Right atrium auricular region (tissue), 2 donors: ENCODE results near the gene SUN5. TPM values are rescaled to one million over a fixed set of nuclear protein-coding genes. Genes with fewer than 3 reads are reported as not detected.
"Not testable (repeated sequence)": the region's sequence is repeated elsewhere in the genome, so short reads cannot be mapped to it uniquely, and the experiment has no call there.

Experiments used
- DNase-seq: peaks from one replicate; pipeline ENCODE4 v3.0.0-alpha.2; 2019; ENCODE audit warnings: low spot score
- H3K27ac ChIP-seq, 2 donors: fragments of 200-600 bp; sonication (generic); 1 replicate in 1 of 2; 2 replicates in 1 of 2; pipeline ENCODE4 v1.5.1; 2016 to 2019
- H3K27me3 ChIP-seq, 2 donors: fragments of 200-600 bp; sonication (generic); one replicate each; pipeline versions ENCODE4 v1.5.1 to v1.6.0; 2017 to 2019
- H3K36me3 ChIP-seq: fragments of 200-600 bp; sonication (generic); one replicate; pipeline ENCODE4 v1.5.1; 2016
- H3K4me1 ChIP-seq, 2 donors: fragments of 200-600 bp; sonication (generic); one replicate each; pipeline versions ENCODE4 v1.5.1 to v1.6.0; 2017 to 2019
- H3K4me3 ChIP-seq, 2 donors: fragments of 200-600 bp; sonication (generic); 1 replicate in 1 of 2; 2 replicates in 1 of 2; pipeline ENCODE4 v1.5.1; 2017 to 2019; ENCODE audit warnings: mild to moderate bottlenecking in 1 of 2, moderate library complexity in 1 of 2
- H3K9me3 ChIP-seq, 2 donors: fragments of 200-600 bp; sonication (generic); one replicate each; pipeline ENCODE4 v1.5.1; 2019
- CTCF ChIP-seq, 2 donors: fragments of 200-600 bp; sonication (generic); IDR thresholded peaks; one replicate each; pipeline ENCODE4 v1.5.1; 2019; ENCODE audit warnings: antibody characterized with exemption in 2 of 2
- total RNA-seq, 2 donors: library from RNA; depleted of rRNA; stranded (reverse); fragments of >200 nt; gene quantifications; one replicate each; pipeline ENCODE4 v1.1.0, GENCODE V29; 2016

SUN5 gene
- total RNA-seq, 2 donors from 2014 or later = not detected

GRCh38 chr20:32979201-32979998 lies 24.8 kb downstream of the SUN5 start:
- Histone ChIP-seq H3K27ac (no peak overlapping the region), H3K4me3 (no peak overlapping the region)
- DNase-seq = no peak

DNA sequence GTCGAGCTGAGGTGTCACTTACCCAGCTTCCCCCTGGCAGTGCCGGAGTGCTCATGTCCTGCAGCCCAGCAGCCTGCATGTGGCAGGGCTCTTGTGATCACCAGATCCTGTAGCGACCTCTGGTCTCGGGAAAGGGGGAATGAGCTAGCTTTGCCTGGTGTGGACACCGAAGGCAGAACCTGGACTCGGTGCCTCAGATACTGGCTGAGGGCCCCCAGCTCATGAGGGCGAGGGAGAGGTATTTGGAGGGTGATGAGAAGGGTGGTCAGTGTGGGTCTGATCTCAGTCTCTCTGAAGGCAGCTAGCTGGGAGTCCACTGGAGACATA lies 26.3 kb downstream of the SUN5 start:
- DNase-seq = no peak
- Histone ChIP-seq H3K4me3 (no peak overlapping the region), H3K27ac (no peak overlapping the region), H3K27me3 (no peaks in the 10 kb centered on the region), H3K9me3 (no peaks in the 10 kb centered on the region), H3K36me3 (no peaks in the 10 kb centered on the region), H3K4me1 (peaks cover 0 to 12% of the 10 kb centered on the region in 2 donors)
- no peak for TF ChIP-seq CTCF (IDR thresholded peaks at IDR 0.05)

More at GRCh38 chr20:32979201-32979998, 24.8 kb downstream of the SUN5 start:
- no peaks in the 10 kb centered on the region for H3K27me3 ChIP-seq
- peaks cover 0 to 12% of the 10 kb centered on the region in 2 donors for H3K4me1 ChIP-seq
- no peaks in the 10 kb centered on the region for H3K9me3 ChIP-seq
- H3K36me3 ChIP-seq = no peaks in the 10 kb centered on the region
- no peak for TF ChIP-seq CTCF (IDR thresholded peaks at IDR 0.05)

GRCh38 chr20:32977281-32978008 lies 26.8 kb downstream of the SUN5 start:
- H3K27me3 ChIP-seq = no peaks in the 10 kb centered on the region
- H3K9me3 ChIP-seq = no peaks in the 10 kb centered on the region
- DNase-seq = no peak
- no peaks in the 10 kb centered on the region for H3K36me3 ChIP-seq
- peaks cover 0 to 8% of the 10 kb centered on the region in 2 donors for H3K4me1 ChIP-seq
- H3K27ac ChIP-seq = no peak overlapping the region
- no peak for TF ChIP-seq CTCF (IDR thresholded peaks at IDR 0.05)
- no peak overlapping the region for H3K4me3 ChIP-seq

GRCh38 chr20:32976746-32977145 lies 27.5 kb downstream of the SUN5 start:
- Histone ChIP-seq H3K4me3 (no peak overlapping the region), H3K9me3 (no peaks in the 10 kb centered on the region), H3K4me1 (peaks cover 0 to 13% of the 10 kb centered on the region in 2 donors), H3K27ac (no peak overlapping the region), H3K36me3 (no peaks in the 10 kb centered on the region), H3K27me3 (no peaks in the 10 kb centered on the region)
- no peak for DNase-seq
- TF ChIP-seq CTCF (IDR thresholded peaks at IDR 0.05) = no peak

DNA sequence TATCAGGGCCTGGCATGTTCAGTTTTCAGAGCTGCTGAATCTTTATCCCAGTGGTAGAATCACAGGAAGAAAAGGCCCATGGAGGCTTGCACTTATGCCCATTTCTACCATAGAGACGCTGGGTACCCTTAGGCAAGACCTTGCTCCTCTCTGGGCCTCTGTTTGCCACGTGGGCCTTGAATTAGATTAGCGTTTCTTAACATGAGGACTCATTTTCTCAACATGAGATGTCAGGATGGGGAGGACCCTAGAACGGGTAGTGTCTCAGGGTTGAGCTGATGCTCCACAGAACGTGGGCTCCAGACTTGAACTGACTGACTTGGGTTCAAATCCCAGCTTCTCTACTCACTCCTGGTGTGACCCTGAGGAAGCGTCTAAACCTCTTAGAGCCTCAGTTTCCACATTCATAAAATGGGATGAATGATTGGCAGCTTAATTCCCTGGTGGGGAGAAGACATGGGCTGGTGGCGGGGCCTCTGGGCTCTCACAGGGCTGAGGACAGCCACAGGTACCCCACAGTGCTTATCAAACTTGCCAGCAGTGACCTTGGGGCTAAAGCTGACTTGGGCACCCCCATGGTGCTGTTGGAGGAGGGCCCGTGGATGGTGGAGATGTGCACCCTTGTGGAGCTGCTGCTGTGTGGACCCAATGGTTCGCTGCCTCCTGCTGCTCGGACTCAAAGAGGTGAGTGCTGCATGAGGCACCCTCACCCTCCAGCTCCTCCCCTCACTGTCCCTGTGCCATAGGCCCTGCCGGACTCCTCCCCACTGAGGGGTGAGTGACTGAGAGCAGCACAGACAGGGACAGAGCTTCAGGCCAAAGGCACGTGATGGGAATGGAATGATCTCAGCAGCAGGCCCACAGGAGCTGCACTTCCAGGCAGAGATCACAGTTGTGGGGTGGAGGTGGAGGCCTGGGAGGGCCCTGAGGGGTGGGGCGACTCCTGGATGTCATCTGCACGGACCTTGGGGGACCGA lies 28.2 kb downstream of the SUN5 start:
- Histone ChIP-seq H3K9me3 (no peaks in the 10 kb centered on the region), H3K27ac (no peak overlapping the region), H3K4me1 (peaks cover 0 to 18% of the 10 kb centered on the region in 2 donors), H3K36me3 (no peaks in the 10 kb centered on the region), H3K4me3 (no peak overlapping the region), H3K27me3 (no peaks in the 10 kb centered on the region)
- DNase-seq = no peak
- TF ChIP-seq CTCF (IDR thresholded peaks at IDR 0.05) = no peak

- not testable (repeated sequence) for DNase-seq, H3K36me3 ChIP-seq, H3K27me3 ChIP-seq, H3K27ac ChIP-seq, H3K4me3 ChIP-seq, H3K9me3 ChIP-seq
- H3K4me1 ChIP-seq = peaks cover 0 to 17% of the 10 kb centered on the region in 2 donors
Observed at GRCh38 chr20:32975121-32975520, 29.1 kb downstream of the SUN5 start.

- not testable (repeated sequence) for H3K27me3 ChIP-seq, H3K27ac ChIP-seq, DNase-seq, H3K9me3 ChIP-seq, H3K4me3 ChIP-seq, H3K36me3 ChIP-seq
- peaks cover 0 to 12% of the 10 kb centered on the region in 2 donors for H3K4me1 ChIP-seq
Observed at GRCh38 chr20:32974204-32975064, 29.8 kb downstream of the SUN5 start.
